Activated T-cell treated with anti-CD3 and anti-CD28 coated beads, Interleukin-2, amount 50 U/mL, for 72 hours (primary cell): ENCODE results near the gene UBR1. TPM values are rescaled to one million over a fixed set of nuclear protein-coding genes. Genes with fewer than 3 reads are reported as not detected.
"Not testable (repeated sequence)": the region's sequence is repeated elsewhere in the genome, so short reads cannot be mapped to it uniquely, and the experiment has no call there.

Experiments
- ATAC-seq, 2 donors: fragments of 150-1000 bp; cut with Tn5 transposase; replicated peaks in 1 of 2; 2 replicates each; pipeline ENCODE4 v1.10.0; 2021; ENCODE audit warnings: moderate library complexity in 2 of 2, mild to moderate bottlenecking in 1 of 2
- DNase-seq, 2 donors: peaks; one replicate each; pipeline ENCODE4 v3.0.0; 2021 to 2022; ENCODE audit warnings: mixed read lengths in 1 of 2
- H3K27ac Mint-ChIP-seq: one replicate; pipeline ENCODE4 v1.8.0; 2022; ENCODE audit warnings: mild to moderate bottlenecking, moderate library complexity, mixed read lengths
- H3K27me3 Mint-ChIP-seq: one replicate; pipeline ENCODE4 v1.8.0; 2022; ENCODE audit warnings: low read depth, mixed read lengths
- H3K36me3 Mint-ChIP-seq, 2 donors: one replicate each; pipeline ENCODE4 v1.8.0; 2022; ENCODE audit warnings: mixed read lengths in 2 of 2, mild to moderate bottlenecking in 1 of 2; ENCODE audit not compliant: insufficient read depth in 2 of 2
- H3K4me1 Mint-ChIP-seq: one replicate; pipeline ENCODE4 v1.8.0; 2022; ENCODE audit warnings: low read depth, mixed read lengths
- H3K4me3 Mint-ChIP-seq, 2 donors: one replicate each; pipeline ENCODE4 v1.8.0; 2022; ENCODE audit warnings: mild to moderate bottlenecking in 2 of 2, mixed read lengths in 2 of 2, moderate library complexity in 2 of 2
- H3K9me3 Mint-ChIP-seq, 2 donors: one replicate each; pipeline ENCODE4 v1.8.0; 2022; ENCODE audit warnings: mixed read lengths in 2 of 2
- total RNA-seq, 2 donors: library from RNA; stranded (reverse); gene quantifications; one replicate each; pipeline ENCODE4 v1.2.3, GENCODE V29; 2022

UBR1 gene
- total RNA-seq, 2 donors from 2014 or later = 33.1 to 37.5 TPM

- Mint-ChIP-seq H3K4me3 (no peak overlapping the region), H3K27ac (no peak overlapping the region), H3K4me1 (no peaks in the 10 kb centered on the region), H3K9me3 (no peaks in the 10 kb centered on the region), H3K27me3 (no peaks in the 10 kb centered on the region), H3K36me3 (peaks cover 8 to 36% of the 10 kb centered on the region in 2 donors)
- ATAC-seq (no peak), DNase-seq (no peak)
These were observed 132.7 kb downstream of the UBR1 start for GRCh38 chr15:42973114-42973513.

DNA sequence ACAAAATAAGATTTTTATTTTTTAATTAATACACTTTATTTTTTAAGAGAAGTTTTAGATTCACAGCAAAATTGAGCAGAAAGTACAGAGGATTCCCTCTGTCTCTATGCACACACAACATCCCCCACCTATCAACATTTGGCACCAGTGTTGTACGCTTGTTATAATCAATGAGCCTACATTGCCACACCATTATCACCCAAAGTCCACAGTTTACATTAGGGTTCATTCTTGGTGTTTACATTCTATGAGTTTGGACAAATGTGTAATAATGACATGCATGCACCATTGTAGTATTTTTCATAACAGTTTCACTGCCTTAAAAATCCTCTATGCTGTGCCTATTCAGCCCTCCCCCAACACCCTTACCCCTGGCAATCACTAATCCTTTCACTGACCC lies 134.0 kb downstream of the UBR1 start:
- Mint-ChIP-seq H3K4me1 (no peaks in the 10 kb centered on the region), H3K36me3 (peaks cover 6 to 32% of the 10 kb centered on the region in 2 donors), H3K27me3 (no peaks in the 10 kb centered on the region), H3K27ac (no peak overlapping the region), H3K4me3 (no peak overlapping the region), H3K9me3 (no peaks in the 10 kb centered on the region)
- no peak for ATAC-seq
- DNase-seq = no peak

- Mint-ChIP-seq H3K4me1 (no peaks in the 10 kb centered on the region), H3K4me3 (no peak overlapping the region), H3K36me3 (peaks cover 8 to 16% of the 10 kb centered on the region in 2 donors), H3K27ac (no peak overlapping the region), H3K9me3 (no peaks in the 10 kb centered on the region), H3K27me3 (no peaks in the 10 kb centered on the region)
- no peak for ATAC-seq
- DNase-seq = no peak
These were observed 141.4 kb downstream of the UBR1 start for GRCh38 chr15:42964476-42964875.

- Mint-ChIP-seq H3K27me3 (no peaks in the 10 kb centered on the region), H3K4me1 (peaks cover 4% of the 10 kb centered on the region), H3K4me3 (no peak overlapping the region), H3K36me3 (peaks cover 3 to 25% of the 10 kb centered on the region in 2 donors), H3K9me3 (no peaks in the 10 kb centered on the region), H3K27ac (peak overlapping the region; percentile 63)
- DNase-seq (no peak), ATAC-seq (peak in 1 of 2 donors; percentile 33)
These were observed 150.3 kb downstream of the UBR1 start for GRCh38 chr15:42955518-42955917.

DNA sequence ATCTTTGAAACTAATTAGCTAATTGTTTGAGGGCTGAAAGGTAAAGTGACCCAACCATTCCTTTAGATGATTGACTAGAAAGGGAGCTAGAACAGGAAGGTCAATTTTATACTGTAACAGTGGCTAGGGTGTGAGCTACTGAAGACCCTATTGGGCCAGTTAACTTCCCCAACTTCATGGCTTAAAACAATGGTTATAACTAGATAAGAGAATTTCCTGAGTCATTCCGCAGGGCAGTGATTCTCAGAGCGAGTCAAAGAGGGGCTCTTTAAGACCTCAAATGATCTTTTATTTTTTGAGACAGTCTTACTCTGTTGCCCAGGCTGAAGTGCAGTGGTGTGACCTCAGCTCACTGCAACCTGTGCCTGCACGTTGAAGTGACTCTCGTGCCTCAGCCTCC lies 151.5 kb downstream of the UBR1 start:
- Mint-ChIP-seq H3K4me3 (no peak overlapping the region), H3K27ac (no peak overlapping the region), H3K27me3 (no peaks in the 10 kb centered on the region), H3K36me3 (peaks cover 3 to 32% of the 10 kb centered on the region in 2 donors), H3K9me3 (no peaks in the 10 kb centered on the region), H3K4me1 (peaks cover 4% of the 10 kb centered on the region)
- no peak for DNase-seq
- no peak for ATAC-seq

DNA sequence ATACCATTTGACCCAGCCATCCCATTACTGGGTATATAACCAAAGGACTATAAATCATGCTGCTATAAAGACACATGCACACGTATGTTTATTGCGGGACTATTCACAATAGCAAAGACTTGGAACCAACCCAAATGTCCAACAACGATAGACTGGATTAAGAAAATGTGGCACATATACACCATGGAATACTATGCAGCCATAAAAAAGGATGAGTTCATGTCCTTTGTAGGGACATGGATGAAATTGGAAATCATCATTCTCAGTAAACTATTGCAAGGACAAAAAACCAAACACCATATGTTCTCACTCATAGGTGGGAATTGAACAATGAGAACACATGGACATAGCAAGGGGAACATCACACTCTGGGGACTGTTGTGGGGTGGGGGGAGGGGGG lies 156.9 kb downstream of the UBR1 start:
- H3K4me3 Mint-ChIP-seq, H3K4me1 Mint-ChIP-seq, H3K9me3 Mint-ChIP-seq, H3K27me3 Mint-ChIP-seq, ATAC-seq, DNase-seq, H3K27ac Mint-ChIP-seq: not testable (repeated sequence)
- peaks cover 5 to 30% of the 10 kb centered on the region in 2 donors for H3K36me3 Mint-ChIP-seq

DNA sequence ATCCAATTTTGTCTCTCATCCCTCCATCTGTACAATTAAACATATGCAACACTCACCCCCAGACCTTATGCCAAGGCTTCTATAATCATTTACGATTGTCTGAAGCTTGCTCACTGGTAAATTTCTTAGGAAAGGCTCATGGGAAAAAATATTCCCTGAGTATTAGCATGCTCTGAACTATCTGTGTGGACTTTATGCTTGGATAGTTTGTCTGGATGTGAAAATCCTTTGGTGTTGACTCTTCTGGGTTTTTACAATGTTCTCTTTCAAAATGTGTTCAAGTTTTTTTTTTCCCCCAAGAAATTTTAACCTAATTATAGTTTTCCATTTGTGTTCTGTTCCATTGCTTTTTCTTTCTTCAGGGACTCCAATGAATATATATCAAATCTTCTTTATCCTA lies 165.3 kb downstream of the UBR1 start:
- H3K36me3 Mint-ChIP-seq = peaks cover 0 to 11% of the 10 kb centered on the region in 2 donors
- H3K9me3 Mint-ChIP-seq = no peaks in the 10 kb centered on the region
- H3K27ac Mint-ChIP-seq = no peak overlapping the region
- no peaks in the 10 kb centered on the region for H3K27me3 Mint-ChIP-seq
- ATAC-seq = no peak
- no peak for DNase-seq
- no peak overlapping the region for H3K4me3 Mint-ChIP-seq
- H3K4me1 Mint-ChIP-seq = no peaks in the 10 kb centered on the region

- Mint-ChIP-seq H3K4me1 (no peaks in the 10 kb centered on the region), H3K27me3 (no peaks in the 10 kb centered on the region), H3K27ac (no peak overlapping the region)
These were observed 166.0 kb downstream of the UBR1 start for GRCh38 chr15:42939841-42940240.

GRCh38 chr15:42937143-42937542 lies 168.7 kb downstream of the UBR1 start:
- Mint-ChIP-seq H3K27ac (no peak overlapping the region), H3K4me1 (no peaks in the 10 kb centered on the region), H3K9me3 (no peaks in the 10 kb centered on the region), H3K4me3 (no peak overlapping the region), H3K27me3 (no peaks in the 10 kb centered on the region), H3K36me3 (no peaks in the 10 kb centered on the region)
- DNase-seq (no peak), ATAC-seq (no peak)

More at GRCh38 chr15:42939841-42940240, 166.0 kb downstream of the UBR1 start:
- no peaks in the 10 kb centered on the region for H3K9me3 Mint-ChIP-seq
- peaks cover 0 to 9% of the 10 kb centered on the region in 2 donors for H3K36me3 Mint-ChIP-seq
- ATAC-seq = no peak
- no peak overlapping the region for H3K4me3 Mint-ChIP-seq
- DNase-seq = no peak

GRCh38 chr15:42933886-42934667 lies 171.8 kb downstream of the UBR1 start:
- no peaks in the 10 kb centered on the region for H3K27me3 Mint-ChIP-seq
- H3K4me1 Mint-ChIP-seq = no peaks in the 10 kb centered on the region
- H3K9me3 Mint-ChIP-seq = no peaks in the 10 kb centered on the region
- no peak for DNase-seq
- H3K4me3 Mint-ChIP-seq = no peak overlapping the region
- no peak for ATAC-seq
- H3K36me3 Mint-ChIP-seq = no peaks in the 10 kb centered on the region
- H3K27ac Mint-ChIP-seq = no peak overlapping the region

DNA sequence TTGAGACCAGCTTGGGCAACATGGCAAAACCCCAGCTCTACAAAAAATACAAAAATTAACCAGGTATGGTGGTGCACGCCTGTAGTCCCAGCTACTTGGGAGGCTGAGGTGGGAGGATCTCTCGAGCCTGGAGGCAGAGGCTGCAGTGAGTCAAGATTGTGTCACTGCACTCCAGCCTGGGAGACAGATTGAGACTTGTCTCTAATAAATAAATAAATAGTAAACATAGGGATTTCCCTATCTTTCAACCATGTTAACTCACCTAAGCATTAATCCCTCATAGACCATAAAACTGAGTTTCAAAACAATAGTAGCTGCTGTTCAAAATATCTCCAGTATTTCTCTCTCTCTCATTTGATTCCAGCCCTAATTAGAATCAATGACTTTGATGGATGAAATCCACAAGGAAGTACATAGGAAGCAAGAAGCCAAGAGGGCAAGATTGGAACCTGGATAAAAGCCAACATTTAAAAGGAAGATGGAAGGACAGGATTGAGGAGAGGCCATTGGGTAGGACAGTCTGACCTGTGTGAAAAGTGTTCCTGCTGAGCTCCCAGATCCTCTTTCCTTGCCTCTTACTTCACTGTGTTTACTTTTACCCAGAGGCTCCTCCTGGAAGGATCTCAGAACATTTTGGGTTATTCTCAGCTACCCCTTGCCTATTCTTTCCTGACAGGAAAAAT lies 172.9 kb downstream of the UBR1 start:
- H3K27ac Mint-ChIP-seq = no peak overlapping the region
- DNase-seq = no peak

GRCh38 chr15:42931702-42932486 lies 173.9 kb downstream of the UBR1 start:
- ATAC-seq = no peak
- Mint-ChIP-seq H3K36me3 (no peaks in the 10 kb centered on the region), H3K27me3 (no peaks in the 10 kb centered on the region)

More for the DNA sequence above, 172.9 kb downstream of the UBR1 start:
- Mint-ChIP-seq H3K36me3 (no peaks in the 10 kb centered on the region), H3K27me3 (no peaks in the 10 kb centered on the region), H3K4me3 (no peak overlapping the region), H3K4me1 (no peaks in the 10 kb centered on the region), H3K9me3 (no peaks in the 10 kb centered on the region)
- no peak for ATAC-seq

DNA sequence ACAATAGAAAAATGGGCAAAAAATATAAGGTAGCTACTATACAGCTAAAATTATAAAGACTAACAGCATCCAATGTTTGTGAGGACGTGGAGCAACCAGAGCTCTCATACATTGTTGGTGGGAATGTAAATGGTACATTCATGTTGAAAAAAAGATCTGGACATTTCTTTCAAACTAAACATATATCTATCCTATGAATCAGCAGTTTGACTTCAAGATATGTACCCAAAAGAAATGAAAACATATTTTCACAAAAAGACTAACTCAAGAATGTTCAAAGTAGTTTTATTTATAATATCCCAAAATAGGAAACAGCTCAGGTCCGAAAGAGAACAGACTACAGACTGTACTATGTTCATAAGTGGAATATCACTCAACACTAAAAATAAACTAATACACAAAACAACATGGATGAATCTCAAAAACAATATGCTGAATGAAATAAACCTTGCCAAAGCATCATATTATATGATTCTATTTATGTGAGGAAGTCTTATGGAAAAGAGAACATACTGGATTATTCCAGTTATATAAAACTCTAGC lies 176.5 kb downstream of the UBR1 start:
- no peak overlapping the region for H3K27ac Mint-ChIP-seq

More at GRCh38 chr15:42931702-42932486, 173.9 kb downstream of the UBR1 start:
- no peak overlapping the region for H3K27ac Mint-ChIP-seq
- DNase-seq = no peak
- no peaks in the 10 kb centered on the region for H3K4me1 Mint-ChIP-seq
- H3K4me3 Mint-ChIP-seq = no peak overlapping the region
- H3K9me3 Mint-ChIP-seq = no peaks in the 10 kb centered on the region

More for the DNA sequence above, 176.5 kb downstream of the UBR1 start:
- no peak overlapping the region for H3K4me3 Mint-ChIP-seq
- H3K36me3 Mint-ChIP-seq = no peaks in the 10 kb centered on the region
- no peaks in the 10 kb centered on the region for H3K4me1 Mint-ChIP-seq
- no peak for ATAC-seq
- DNase-seq = no peak
- H3K27me3 Mint-ChIP-seq = no peaks in the 10 kb centered on the region
- H3K9me3 Mint-ChIP-seq = no peaks in the 10 kb centered on the region
